ENCODE data around the gene GPR89B.
"Not testable (repeated sequence)": the region's sequence is repeated elsewhere in the genome, so short reads cannot be mapped to it uniquely, and the experiment has no call there.

Gene GPR89B

GRCh38 chr1:147940456-147940855, 12.2 kb downstream of the GPR89B start:
- DNase-seq (ENCODE audit: low read depth), result not testable (repeated sequence)

- not testable (repeated sequence) for DNase-seq (ENCODE audit: low read depth)
These were observed 14.3 kb downstream of the GPR89B start for GRCh38 chr1:147942563-147942962.

GRCh38 chr1:147949517-147949916, 21.3 kb downstream of the GPR89B start:
- not testable (repeated sequence) for DNase-seq (ENCODE audit: low read depth)

- not testable (repeated sequence) for DNase-seq (ENCODE audit: low read depth)
These were observed 30.7 kb downstream of the GPR89B start for GRCh38 chr1:147958906-147959305.

GRCh38 chr1:147959680-147960079, 31.5 kb downstream of the GPR89B start:
- DNase-seq (ENCODE audit: low read depth), result not testable (repeated sequence)

GRCh38 chr1:147964575-147964974, 36.4 kb downstream of the GPR89B start:
- DNase-seq (ENCODE audit: low read depth), result not testable (repeated sequence)

- DNase-seq (ENCODE audit: low read depth), result not testable (repeated sequence)
These were observed 38.4 kb downstream of the GPR89B start for GRCh38 chr1:147966657-147967056.

GRCh38 chr1:147978896-147979651, 50.9 kb downstream of the GPR89B start:
- not testable (repeated sequence) for DNase-seq (ENCODE audit: low read depth)

GRCh38 chr1:147985374-147985773, 57.2 kb downstream of the GPR89B start:
- not testable (repeated sequence) for DNase-seq (ENCODE audit: low read depth)

GRCh38 chr1:147987893-147988292, 59.7 kb downstream of the GPR89B start:
- DNase-seq (ENCODE audit: low read depth), result not testable (repeated sequence)

- not testable (repeated sequence) for DNase-seq (ENCODE audit: low read depth)
These were observed 64.7 kb downstream of the GPR89B start for GRCh38 chr1:147992916-147993315.

GRCh38 chr1:147993400-147993799, 65.2 kb downstream of the GPR89B start:
- DNase-seq (ENCODE audit: low read depth), result not testable (repeated sequence)

GRCh38 chr1:147993825-147994615, 65.8 kb downstream of the GPR89B start:
- not testable (repeated sequence) for DNase-seq (ENCODE audit: low read depth)

- not testable (repeated sequence) for DNase-seq (ENCODE audit: low read depth)
These were observed 67.9 kb downstream of the GPR89B start for GRCh38 chr1:147996088-147996487.

GRCh38 chr1:148007724-148008123, 79.5 kb downstream of the GPR89B start:
- DNase-seq (ENCODE audit: low read depth), result not testable (repeated sequence)

- no peak for DNase-seq (ENCODE audit: low read depth)
These were observed 82.3 kb downstream of the GPR89B start for GRCh38 chr1:148010527-148010926.

GRCh38 chr1:148013177-148014144, 85.2 kb downstream of the GPR89B start:
- DNase-seq (ENCODE audit: low read depth), result not testable (repeated sequence)

GRCh38 chr1:148014289-148015200, 86.3 kb downstream of the GPR89B start:
- DNase-seq (ENCODE audit: low read depth), result not testable (repeated sequence)

GRCh38 chr1:148024918-148025317, 96.7 kb downstream of the GPR89B start:
- DNase-seq (ENCODE audit: low read depth), result not testable (repeated sequence)

GRCh38 chr1:148027004-148027403, 98.8 kb downstream of the GPR89B start:
- not testable (repeated sequence) for DNase-seq (ENCODE audit: low read depth)

- DNase-seq (ENCODE audit: low read depth), result not testable (repeated sequence)
These were observed 104.0 kb downstream of the GPR89B start for GRCh38 chr1:148032247-148032646.

All from fibroblast of the conjunctiva (primary cell).